H7 (cell line): Measurements from ENCODE around the gene MRTFB. TPM values are rescaled to one million over a fixed set of nuclear protein-coding genes. Genes with fewer than 3 reads are reported as not detected.

Source experiments
- DNase-seq: peaks from one replicate; pipeline ENCODE4 v3.0.0; 2012
- H3K27me3 ChIP-seq: 2 replicates; pipeline ENCODE4 v1.6.0; 2011; ENCODE audit warnings: mild to moderate bottlenecking, low read length; ENCODE audit not compliant: control insufficient read depth, insufficient read depth
- H3K36me3 ChIP-seq: replicated peaks from 2 replicates; pipeline ENCODE4 v1.5.1; 2011; ENCODE audit warnings: low read length; ENCODE audit not compliant: control insufficient read depth, insufficient read depth
- H3K4me3 ChIP-seq: 2 replicates; pipeline ENCODE4 v1.5.1; 2011; ENCODE audit warnings: low read depth, mild to moderate bottlenecking, control low read depth, low read length, moderate library complexity; ENCODE audit not compliant: insufficient read depth
- total RNA-seq: library from RNA; depleted of rRNA; stranded (reverse); fragments of >200 nt; shearing (Covaris generic); gene quantifications from 2 replicates; pipeline ENCODE4 v1.2.3, GENCODE V29; 2014

The MRTFB gene
- total RNA-seq, 1 experiment from 2014 or later, result 4.5 TPM

GRCh38 chr16:14193316-14193871, 122.3 kb downstream of the MRTFB start:
- DNase-seq, result peak; percentile 8
- Histone ChIP-seq H3K4me3 (no peak overlapping the region), H3K27me3 (no peaks in the 10 kb centered on the region), H3K36me3 (no peaks in the 10 kb centered on the region)

GRCh38 chr16:14194721-14195120, 123.6 kb downstream of the MRTFB start:
- H3K4me3 ChIP-seq, result no peak overlapping the region
- DNase-seq, result no peak
- no peaks in the 10 kb centered on the region for H3K36me3 ChIP-seq
- H3K27me3 ChIP-seq, result no peaks in the 10 kb centered on the region

GRCh38 chr16:14196011-14196410, 124.9 kb downstream of the MRTFB start:
- no peaks in the 10 kb centered on the region for H3K27me3 ChIP-seq
- H3K4me3 ChIP-seq, result no peak overlapping the region
- no peaks in the 10 kb centered on the region for H3K36me3 ChIP-seq
- DNase-seq, result no peak

GRCh38 chr16:14196539-14196938, 125.4 kb downstream of the MRTFB start:
- Histone ChIP-seq H3K27me3 (no peaks in the 10 kb centered on the region), H3K36me3 (no peaks in the 10 kb centered on the region), H3K4me3 (no peak overlapping the region)
- no peak for DNase-seq

- H3K36me3 ChIP-seq, result no peaks in the 10 kb centered on the region
- H3K27me3 ChIP-seq, result no peaks in the 10 kb centered on the region
- no peak overlapping the region for H3K4me3 ChIP-seq
- no peak for DNase-seq
Measured at GRCh38 chr16:14198012-14198411, 126.9 kb downstream of the MRTFB start.

GRCh38 chr16:14198572-14198971, 127.5 kb downstream of the MRTFB start:
- no peaks in the 10 kb centered on the region for H3K27me3 ChIP-seq
- H3K36me3 ChIP-seq, result no peaks in the 10 kb centered on the region
- H3K4me3 ChIP-seq, result no peak overlapping the region
- no peak for DNase-seq

- no peak for DNase-seq
- Histone ChIP-seq H3K4me3 (no peak overlapping the region), H3K36me3 (no peaks in the 10 kb centered on the region), H3K27me3 (no peaks in the 10 kb centered on the region)
Measured at GRCh38 chr16:14199199-14199598, 128.1 kb downstream of the MRTFB start.

GRCh38 chr16:14199624-14200023, 128.5 kb downstream of the MRTFB start:
- Histone ChIP-seq H3K27me3 (no peaks in the 10 kb centered on the region), H3K4me3 (no peak overlapping the region), H3K36me3 (no peaks in the 10 kb centered on the region)
- no peak for DNase-seq

GRCh38 chr16:14202095-14202494, 131.0 kb downstream of the MRTFB start:
- DNase-seq, result no peak
- no peak overlapping the region for H3K4me3 ChIP-seq
- no peaks in the 10 kb centered on the region for H3K36me3 ChIP-seq
- H3K27me3 ChIP-seq, result no peaks in the 10 kb centered on the region

- no peaks in the 10 kb centered on the region for H3K27me3 ChIP-seq
- no peaks in the 10 kb centered on the region for H3K36me3 ChIP-seq
- no peak overlapping the region for H3K4me3 ChIP-seq
- peak; percentile 13 for DNase-seq
Measured at GRCh38 chr16:14202697-14203096, 131.6 kb downstream of the MRTFB start.

GRCh38 chr16:14203166-14203565, 132.0 kb downstream of the MRTFB start:
- H3K36me3 ChIP-seq, result no peaks in the 10 kb centered on the region
- no peak for DNase-seq
- no peaks in the 10 kb centered on the region for H3K27me3 ChIP-seq
- H3K4me3 ChIP-seq, result no peak overlapping the region

- no peak for DNase-seq
- Histone ChIP-seq H3K36me3 (no peaks in the 10 kb centered on the region), H3K27me3 (no peaks in the 10 kb centered on the region), H3K4me3 (no peak overlapping the region)
Measured at GRCh38 chr16:14205666-14206065, 134.5 kb downstream of the MRTFB start.

- H3K36me3 ChIP-seq, result no peaks in the 10 kb centered on the region
- H3K27me3 ChIP-seq, result no peaks in the 10 kb centered on the region
- H3K4me3 ChIP-seq, result no peak overlapping the region
- DNase-seq, result no peak
Measured at GRCh38 chr16:14211856-14212543, 140.9 kb downstream of the MRTFB start.

- DNase-seq, result no peak
- Histone ChIP-seq H3K36me3 (no peaks in the 10 kb centered on the region; the same call in 1 of the 2 replicates), H3K4me3 (no peak overlapping the region), H3K27me3 (no peaks in the 10 kb centered on the region)
Measured at GRCh38 chr16:14215941-14216340, 144.8 kb downstream of the MRTFB start.

- no peaks in the 10 kb centered on the region for H3K27me3 ChIP-seq
- H3K4me3 ChIP-seq, result no peak overlapping the region
- no peaks in the 10 kb centered on the region; the same call in 1 of the 2 replicates for H3K36me3 ChIP-seq
- no peak for DNase-seq
Measured at GRCh38 chr16:14219983-14220382, 148.9 kb downstream of the MRTFB start.
